ENCODE measurements around the gene TMEM234. TPM values are rescaled to one million over a fixed set of nuclear protein-coding genes. Genes with fewer than 3 reads are reported as not detected.

Gene TMEM234
- total RNA-seq, 1 donor from 2014 or later, result 15.0 TPM

DNA sequence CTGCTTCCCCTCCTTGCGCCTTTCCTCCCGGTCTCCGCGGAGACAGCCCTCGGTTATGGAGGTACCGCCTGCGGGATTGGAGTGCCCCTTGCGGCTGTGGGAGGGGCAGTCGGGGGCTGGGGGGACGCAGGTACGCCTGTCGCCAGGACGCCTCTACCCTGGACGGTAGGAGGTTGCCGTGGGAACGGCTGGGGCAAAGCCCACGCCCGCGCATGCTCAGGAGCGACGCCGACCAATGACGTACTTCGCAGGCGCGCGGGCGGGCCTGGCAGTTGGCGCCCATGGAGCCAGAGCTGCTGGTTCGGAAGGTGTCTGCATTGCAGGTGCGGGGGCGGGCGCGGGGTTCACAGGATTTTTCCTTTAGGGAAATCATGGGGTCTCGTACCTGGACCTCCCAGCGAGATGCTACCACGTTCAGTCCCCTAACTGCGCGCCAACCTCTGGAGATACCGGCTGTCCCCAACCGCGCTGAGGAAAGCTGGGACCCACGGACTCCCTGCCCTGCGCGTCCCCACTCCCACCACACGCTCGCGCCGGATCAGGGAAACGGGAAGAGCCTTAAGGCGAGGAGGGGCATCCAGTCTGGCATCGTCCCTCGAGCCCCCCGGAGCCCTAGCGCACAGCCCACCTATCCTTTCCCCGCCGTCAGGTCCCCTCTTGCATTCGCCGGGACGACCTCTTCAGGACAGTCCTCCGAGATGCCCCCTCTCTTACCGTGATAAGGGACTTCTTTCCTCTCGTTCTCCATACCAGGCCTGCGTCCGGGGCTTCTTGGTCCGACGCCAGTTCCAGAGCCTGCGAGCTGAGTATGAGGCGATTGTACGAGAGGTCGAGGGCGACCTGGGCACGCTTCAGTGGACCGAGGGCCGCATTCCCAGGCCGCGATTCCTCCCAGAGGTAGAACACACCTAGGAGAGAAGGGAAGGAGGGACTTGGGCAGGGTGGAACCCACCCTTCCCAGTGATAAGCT, 16.5 kb downstream of the TMEM234 start, which contains the start of gene IQCC:
TSS of gene IQCC (plus strand) at position 271 of the 970 bp plus-strand sequence. CDS start at position 282, 11 bp downstream.
- no peaks in the 10 kb centered on the region for H3K27me3 Mint-ChIP-seq (ENCODE audit: insufficient read depth)
- peak; percentile 83 for DNase-seq (ENCODE audit: low spot score)
- no peaks in the 10 kb centered on the region for H3K9me3 Mint-ChIP-seq
- peak within 1 kb of the TSS; percentile 90 for H3K4me3 Mint-ChIP-seq
- H3K36me3 Mint-ChIP-seq (ENCODE audit: low read depth), result peaks cover 9% of the 10 kb centered on the region
- H3K27ac Mint-ChIP-seq, result peak within 1 kb of the TSS; percentile 80
- intact Hi-C loops (cut with micrococcal nuclease), result loop anchor here (1.0 kb wide), 3 partner anchors 46 to 189 kb away; partner anchors contain the start of genes BSDC1, HDAC1 and LCK
- peaks cover 38% of the 10 kb centered on the region for H3K4me1 Mint-ChIP-seq (ENCODE audit: low read depth)

- H3K27ac Mint-ChIP-seq, result no peak overlapping the region
- no peaks in the 10 kb centered on the region for H3K27me3 Mint-ChIP-seq (ENCODE audit: insufficient read depth)
- no peak for DNase-seq (ENCODE audit: low spot score)
- peaks cover 44% of the 10 kb centered on the region for H3K4me1 Mint-ChIP-seq (ENCODE audit: low read depth)
- intact Hi-C loops (cut with micrococcal nuclease), result loop anchor here (1.0 kb wide), 3 partner anchors 46 to 189 kb away; partner anchors contain the start of genes BSDC1, HDAC1 and LCK
- no peaks in the 10 kb centered on the region for H3K9me3 Mint-ChIP-seq
- H3K36me3 Mint-ChIP-seq (ENCODE audit: low read depth), result peaks cover 13% of the 10 kb centered on the region
- peak overlapping the region; percentile 58 for H3K4me3 Mint-ChIP-seq
These were observed 17.2 kb downstream of the TMEM234 start for GRCh38 chr1:32204943-32205361.

DNA sequence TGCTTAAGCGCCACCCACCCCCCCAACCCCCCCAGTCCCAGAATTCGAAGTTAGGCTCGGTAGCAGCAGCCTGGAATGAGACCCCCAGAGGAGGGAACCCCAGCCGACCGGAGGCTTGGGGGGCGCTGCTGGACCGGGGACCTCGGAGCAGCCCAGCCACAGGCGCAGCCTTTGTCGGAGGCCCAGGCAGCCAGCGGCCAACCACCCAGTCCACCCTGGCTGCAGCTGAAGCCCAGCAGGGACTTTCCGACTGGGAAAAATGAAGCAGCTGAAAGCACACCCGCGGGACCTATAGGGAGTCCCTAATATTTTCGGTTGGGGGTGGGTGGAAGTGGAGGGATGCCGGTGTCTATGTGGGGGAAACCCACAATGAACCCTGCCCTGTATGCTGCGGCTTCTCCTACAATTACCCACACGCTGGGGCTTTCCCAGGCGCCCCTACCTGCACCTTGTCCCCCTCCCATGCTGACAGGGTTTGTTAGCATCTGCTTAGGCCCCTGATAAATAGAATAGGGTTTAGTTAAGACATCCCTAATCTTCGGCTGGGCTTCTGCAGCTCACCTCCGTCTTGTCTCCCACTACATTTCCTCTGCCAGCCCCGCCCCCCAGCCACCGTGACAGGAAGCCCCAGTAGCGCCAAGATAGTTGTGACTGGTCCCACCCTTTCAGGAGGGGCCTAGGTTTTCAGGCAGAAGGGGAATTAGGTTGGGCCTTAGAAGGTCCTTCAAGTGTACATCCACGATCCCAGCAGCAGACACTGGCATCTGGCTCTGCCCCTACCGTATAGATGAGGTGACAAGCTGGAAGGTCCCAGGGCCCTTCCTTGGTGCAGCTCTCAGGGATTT, 20.9 kb downstream of the TMEM234 start:
- no peaks in the 10 kb centered on the region for H3K9me3 Mint-ChIP-seq
- peaks cover 65% of the 10 kb centered on the region for H3K4me1 Mint-ChIP-seq (ENCODE audit: low read depth)
- DNase-seq (ENCODE audit: low spot score), result peak; percentile 72
- H3K36me3 Mint-ChIP-seq (ENCODE audit: low read depth), result peaks cover 25% of the 10 kb centered on the region
- intact Hi-C loops (cut with micrococcal nuclease), result loop anchor here (1.0 to 2.0 kb wide), 4 partner anchors 21 to 128 kb away; partner anchors contain the start of genes EIF3I, KPNA6, TMEM234 and TXLNA
- peak overlapping the region; percentile 92 for H3K4me3 Mint-ChIP-seq
- peak overlapping the region; percentile 97 for H3K27ac Mint-ChIP-seq
- H3K27me3 Mint-ChIP-seq (ENCODE audit: insufficient read depth), result no peaks in the 10 kb centered on the region

- intact Hi-C loops (cut with micrococcal nuclease), result loop anchor here (1.0 to 2.0 kb wide), 7 partner anchors 14 to 194 kb away; partner anchors contain the start of genes BSDC1, EIF3I, HDAC1 and KPNA6
- H3K4me1 Mint-ChIP-seq (ENCODE audit: low read depth), result peaks cover 69% of the 10 kb centered on the region
- H3K9me3 Mint-ChIP-seq, result no peaks in the 10 kb centered on the region
These were observed 21.7 kb downstream of the TMEM234 start, which contains the start of gene CCDC28B for GRCh38 chr1:32200226-32201010. CCDC28B (plus strand) TSS chr1:32200595; CDS start chr1:32201936, 1,341 bp downstream.

GRCh38 chr1:32199717-32200072, 22.5 kb downstream of the TMEM234 start:
- H3K4me1 Mint-ChIP-seq (ENCODE audit: low read depth), result peaks cover 76% of the 10 kb centered on the region
- H3K36me3 Mint-ChIP-seq (ENCODE audit: low read depth), result peaks cover 34% of the 10 kb centered on the region
- no peak for DNase-seq (ENCODE audit: low spot score)
- H3K27me3 Mint-ChIP-seq (ENCODE audit: insufficient read depth), result no peaks in the 10 kb centered on the region
- peak overlapping the region; percentile 97 for H3K27ac Mint-ChIP-seq
- peak overlapping the region; percentile 92 for H3K4me3 Mint-ChIP-seq
- no peaks in the 10 kb centered on the region for H3K9me3 Mint-ChIP-seq
- intact Hi-C loops (cut with micrococcal nuclease), result loop anchor here (1.0 to 2.0 kb wide), 4 partner anchors 13 to 195 kb away; partner anchors contain the start of genes BSDC1, HDAC1 and KPNA6

More at GRCh38 chr1:32200226-32201010, 21.7 kb downstream of the TMEM234 start, which contains the start of gene CCDC28B:
- Mint-ChIP-seq H3K4me3 (peak within 1 kb of the TSS; percentile 92), H3K36me3 (ENCODE audit: low read depth) (peaks cover 29% of the 10 kb centered on the region), H3K27me3 (ENCODE audit: insufficient read depth) (no peaks in the 10 kb centered on the region), H3K27ac (peak within 1 kb of the TSS; percentile 97)
- DNase-seq (ENCODE audit: low spot score), result peak; percentile 55

GRCh38 chr1:32199043-32199716, 23.0 kb downstream of the TMEM234 start:
- H3K27me3 Mint-ChIP-seq (ENCODE audit: insufficient read depth), result no peaks in the 10 kb centered on the region
- H3K9me3 Mint-ChIP-seq, result no peaks in the 10 kb centered on the region
- peak overlapping the region; percentile 18 for H3K27ac Mint-ChIP-seq
- intact Hi-C loops (cut with micrococcal nuclease), result no loop called here
- peaks cover 39% of the 10 kb centered on the region for H3K36me3 Mint-ChIP-seq (ENCODE audit: low read depth)
- no peak overlapping the region for H3K4me3 Mint-ChIP-seq
- DNase-seq (ENCODE audit: low spot score), result no peak
- H3K4me1 Mint-ChIP-seq (ENCODE audit: low read depth), result peaks cover 82% of the 10 kb centered on the region

GRCh38 chr1:32198237-32199042, 23.7 kb downstream of the TMEM234 start:
- DNase-seq (ENCODE audit: low spot score), result no peak
- H3K27me3 Mint-ChIP-seq (ENCODE audit: insufficient read depth), result no peaks in the 10 kb centered on the region
- peaks cover 81% of the 10 kb centered on the region for H3K4me1 Mint-ChIP-seq (ENCODE audit: low read depth)
- H3K36me3 Mint-ChIP-seq (ENCODE audit: low read depth), result peaks cover 44% of the 10 kb centered on the region
- H3K9me3 Mint-ChIP-seq, result no peaks in the 10 kb centered on the region
- intact Hi-C loops (cut with micrococcal nuclease), result no loop called here
- peak overlapping the region; percentile 60 for H3K4me3 Mint-ChIP-seq
- peak overlapping the region; percentile 18 for H3K27ac Mint-ChIP-seq

- Mint-ChIP-seq H3K4me1 (ENCODE audit: low read depth) (peaks cover 83% of the 10 kb centered on the region), H3K27me3 (ENCODE audit: insufficient read depth) (no peaks in the 10 kb centered on the region), H3K9me3 (no peaks in the 10 kb centered on the region), H3K4me3 (no peak overlapping the region), H3K27ac (peak overlapping the region; percentile 72), H3K36me3 (ENCODE audit: low read depth) (peaks cover 49% of the 10 kb centered on the region)
- DNase-seq (ENCODE audit: low spot score), result no peak
- intact Hi-C loops (cut with micrococcal nuclease), result no loop called here
These were observed 24.3 kb downstream of the TMEM234 start for GRCh38 chr1:32197837-32198236.

GRCh38 chr1:32197074-32197473, 25.1 kb downstream of the TMEM234 start:
- Mint-ChIP-seq H3K36me3 (ENCODE audit: low read depth) (peaks cover 52% of the 10 kb centered on the region), H3K4me3 (no peak overlapping the region), H3K9me3 (no peaks in the 10 kb centered on the region), H3K27me3 (ENCODE audit: insufficient read depth) (no peaks in the 10 kb centered on the region), H3K4me1 (ENCODE audit: low read depth) (peaks cover 81% of the 10 kb centered on the region), H3K27ac (peak overlapping the region; percentile 47)
- no peak for DNase-seq (ENCODE audit: low spot score)
- intact Hi-C loops (cut with micrococcal nuclease), result no loop called here

DNA sequence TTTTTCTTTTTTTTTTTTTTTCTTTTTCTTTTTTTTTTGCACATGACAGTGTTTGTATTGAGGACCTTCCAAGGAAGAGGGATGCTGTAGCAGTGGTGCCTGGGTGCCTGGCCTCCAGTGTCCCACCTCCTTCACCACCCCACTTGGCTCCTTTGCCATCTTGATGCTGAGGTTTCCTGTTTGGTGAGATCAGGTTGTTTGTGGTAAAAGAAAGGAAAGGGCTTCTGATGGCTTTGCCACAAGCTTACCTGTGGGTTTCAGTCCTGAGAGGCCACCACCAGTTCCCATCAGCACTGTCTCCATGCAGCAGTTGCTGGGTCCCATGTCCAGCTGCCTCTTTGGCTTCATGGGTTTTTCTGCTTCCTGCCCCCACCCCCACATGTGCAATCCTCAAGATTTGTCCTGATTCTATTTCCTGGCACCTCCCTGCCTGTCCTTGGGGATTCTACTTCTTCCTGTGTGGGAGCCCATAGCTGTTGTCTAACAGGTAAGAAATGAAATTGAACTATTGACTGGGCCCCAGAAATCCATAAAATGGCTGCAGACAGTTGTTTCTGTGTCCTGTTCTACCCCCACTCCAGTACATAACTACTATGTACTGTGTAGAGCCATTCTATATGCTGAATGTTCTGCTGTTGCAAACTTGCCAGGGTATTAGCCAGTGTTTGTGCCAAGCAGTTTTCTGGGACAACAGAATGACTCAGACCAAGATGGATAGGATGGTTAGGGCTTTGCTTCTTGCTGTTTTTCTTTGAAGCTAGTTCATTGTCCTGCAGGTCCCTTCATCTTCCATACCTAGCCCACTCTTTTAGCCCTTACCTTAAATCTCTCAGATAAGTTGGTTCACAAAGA, 26.0 kb downstream of the TMEM234 start:
- Mint-ChIP-seq H3K27ac (peak overlapping the region; percentile 47), H3K4me1 (ENCODE audit: low read depth) (peaks cover 81% of the 10 kb centered on the region), H3K9me3 (no peaks in the 10 kb centered on the region), H3K27me3 (ENCODE audit: insufficient read depth) (no peaks in the 10 kb centered on the region), H3K4me3 (no peak overlapping the region), H3K36me3 (ENCODE audit: low read depth) (peaks cover 60% of the 10 kb centered on the region)
- no peak for DNase-seq (ENCODE audit: low spot score)
- intact Hi-C loops (cut with micrococcal nuclease), result no loop called here

All from activated T-helper 1 cell treated with anti-CD3 and anti-CD28 coated beads, Interleukin-12 subunit alpha, Interleukin-12 subunit beta, Interleukin-2, Interleukin-4 antibody, amounts not matched to agents 30 ng/mL and 10 ng/mL and 1 ng/mL, durations not matched to agents 14 hours and 24 hours and 36 hours (primary cell).